Keratinocyte (primary cell): Measurements from ENCODE around the gene ZNF613. TPM values are rescaled to one million over a fixed set of nuclear protein-coding genes. Genes with fewer than 3 reads are reported as not detected.

Experiments
- DNase-seq: peaks from one replicate; pipeline ENCODE4 v3.0.0-alpha.2; 2011; ENCODE audit warnings: low read depth, missing footprints, low spot score
- FAIRE-seq: peaks from 2 replicates; lab custom pipeline; 2011; peaks lifted over from hg19 to GRCh38; lab: Jason Lieb, UNC
- H2AFZ ChIP-seq: 2 replicates; pipeline ENCODE4 v1.6.0; 2012; ENCODE audit warnings: low read length, control low read depth, inconsistent platforms; ENCODE audit not compliant: control insufficient read depth
- H3K27ac ChIP-seq: 2 replicates; pipeline ENCODE4 v1.5.1; 2011; ENCODE audit warnings: low read length; ENCODE audit not compliant: control insufficient read depth, insufficient read depth
- H3K27me3 ChIP-seq: 3 replicates; pipeline ENCODE4 v1.6.0; 2011; ENCODE audit warnings: low read length; ENCODE audit not compliant: control insufficient read depth, insufficient read depth; ENCODE audit errors: extremely low read depth
- H3K36me3 ChIP-seq, 2 experiments: 2 replicates in 1 of 2; 3 replicates in 1 of 2; pipeline ENCODE4 v1.5.1; 2011; ENCODE audit warnings: low read length in 2 of 2, mild to moderate bottlenecking in 1 of 2; ENCODE audit not compliant: control insufficient read depth in 2 of 2, insufficient read depth in 2 of 2; ENCODE audit errors: extremely low read depth in 1 of 2
- H3K4me1 ChIP-seq: 3 replicates; pipeline ENCODE4 v1.5.1; 2011; ENCODE audit warnings: low read length; ENCODE audit not compliant: control insufficient read depth, insufficient read depth; ENCODE audit errors: extremely low read depth
- H3K4me2 ChIP-seq: 3 replicates; pipeline ENCODE4 v1.6.0; 2011; ENCODE audit warnings: low read depth, low read length; ENCODE audit not compliant: control insufficient read depth, insufficient read depth; ENCODE audit errors: extremely low read depth
- H3K4me3 ChIP-seq, 3 experiments: fragments of 200-600 bp in 1 of 3; sonication (generic) in 1 of 3; 2 replicates in 2 of 3; 3 replicates in 1 of 3; pipeline ENCODE4 v1.5.1; 2011 to 2016; ENCODE audit warnings: low read length in 3 of 3, mild to moderate bottlenecking in 3 of 3, control low read depth in 2 of 3, inconsistent platforms in 1 of 3, low read depth in 1 of 3, mixed read lengths in 1 of 3, mixed run types in 1 of 3, moderate library complexity in 1 of 3; ENCODE audit not compliant: control insufficient read depth in 2 of 3, insufficient read depth in 2 of 3; ENCODE audit errors: extremely low read depth in 1 of 3
- H3K79me2 ChIP-seq: 2 replicates; pipeline ENCODE4 v1.6.0; 2012; ENCODE audit warnings: low read length; ENCODE audit not compliant: control insufficient read depth, insufficient read depth
- H3K9ac ChIP-seq: 3 replicates; pipeline ENCODE4 v1.6.0; 2011; ENCODE audit warnings: low read length; ENCODE audit not compliant: control insufficient read depth, insufficient read depth; ENCODE audit errors: extremely low read depth
- H3K9me1 ChIP-seq: 3 replicates; pipeline ENCODE4 v1.6.0; 2011; ENCODE audit warnings: low read length; ENCODE audit not compliant: control insufficient read depth, insufficient read depth; ENCODE audit errors: extremely low read depth
- H3K9me3 ChIP-seq: 2 replicates; pipeline ENCODE4 v1.5.1; 2012; ENCODE audit warnings: low read depth, low read length; ENCODE audit not compliant: control insufficient read depth
- H4K20me1 ChIP-seq: 3 replicates; pipeline ENCODE4 v1.6.0; 2011; ENCODE audit warnings: low read length; ENCODE audit not compliant: control insufficient read depth, insufficient read depth; ENCODE audit errors: extremely low read depth
- EZH2 ChIP-seq: IDR thresholded peaks from one replicate; pipeline ENCODE4 v1.6.1; 2012; ENCODE audit warnings: inconsistent platforms, mild to moderate bottlenecking, low read length, moderate library complexity
- dilution Hi-C: fragments of 300-500 bp; cut with MboI; formaldehyde crosslinking; loops from one replicate; pipeline ENCODE4 v1.7.0; 2020; ENCODE audit warnings: low sequenced_read_pairs; ENCODE audit not compliant: extremely low pct_ligation_motif_present
- polyA plus RNA-seq, 5 experiments: library from polyadenylated mRNA; depleted of rRNA in 3 of 5; stranded (reverse) in 3 of 5; stranded (forward) in 1 of 5; unstranded in 1 of 5; fragments of >200 nt; gene quantifications; 1 replicate in 1 of 5; 2 replicates in 3 of 5; 3 replicates in 1 of 5; pipeline versions ENCODE4 v1.2.1 to v1.2.3, GENCODE V29; 2011 to 2012; ENCODE audit warnings: missing spikeins in 2 of 5, low read depth in 1 of 5, low replicate concordance in 1 of 5
- TF ChIP-seq, protein P1 (sequence below), 3 experiments: IDR thresholded peaks in 1 of 3; conservative IDR thresholded peaks in 1 of 3; optimal IDR thresholded peaks in 1 of 3; 2 replicates in 2 of 3; 3 replicates in 1 of 3; pipeline versions ENCODE3 to v1.5.1; 2011; ENCODE audit warnings: low read length in 3 of 3, mild to moderate bottlenecking in 3 of 3, moderate library complexity in 2 of 3, control low read depth in 1 of 3, inconsistent platforms in 1 of 3; ENCODE audit not compliant: insufficient read depth in 2 of 3; ENCODE audit errors: extremely low read depth in 1 of 3

ZNF613 gene
- polyA plus RNA-seq, 1 donor (not counting 4 experiments of a cell fraction or from before 2014, with no cell fraction given) = 4.9 TPM

DNA sequence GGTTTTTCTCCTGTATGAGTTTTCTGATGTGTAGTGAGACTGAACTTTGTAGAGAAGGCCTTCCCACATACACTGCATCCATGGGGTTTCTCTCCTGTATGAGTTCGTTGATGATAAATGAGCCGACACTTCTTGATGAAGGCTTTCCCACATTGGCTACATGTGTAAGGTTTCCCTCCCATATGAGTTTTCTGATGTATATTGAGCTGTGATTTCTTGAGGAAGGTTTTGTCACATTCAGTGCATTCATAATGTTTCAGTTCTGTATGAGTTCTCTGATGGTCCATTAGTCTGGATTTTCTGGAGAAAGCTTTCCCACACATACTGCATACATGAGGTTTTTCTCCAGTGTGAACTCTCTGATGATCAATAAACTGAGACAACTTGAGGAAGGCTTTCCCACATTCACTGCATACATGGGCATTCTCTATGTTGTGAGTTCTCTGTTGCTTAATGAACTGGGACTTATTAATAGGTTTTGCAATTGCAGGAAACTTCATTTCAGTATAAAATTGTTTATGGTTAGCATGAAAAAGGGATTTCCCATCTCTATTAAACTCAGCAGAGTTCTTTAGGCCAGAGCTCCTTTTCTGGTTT, 66.9 kb downstream of the ZNF613 start:
- DNase-seq (no peak), FAIRE-seq (peak; percentile 49)
- Histone ChIP-seq H3K27ac (no peak overlapping the region), H3K4me1 (no peaks in the 10 kb centered on the region), H3K9ac (no peak overlapping the region), H3K79me2 (no peaks in the 10 kb centered on the region), H3K36me3 (peaks cover 0 to 9% of the 10 kb centered on the region in 2 experiments), H3K9me1 (no peaks in the 10 kb centered on the region), H3K4me2 (no peak overlapping the region), H3K9me3 (peaks cover 13% of the 10 kb centered on the region), H4K20me1 (no peaks in the 10 kb centered on the region), H2AFZ (no peak overlapping the region), H3K27me3 (no peaks in the 10 kb centered on the region), H3K4me3 (no peak overlapping the region)
- dilution Hi-C loops = no loop called here
- TF ChIP-seq, protein P1, sequence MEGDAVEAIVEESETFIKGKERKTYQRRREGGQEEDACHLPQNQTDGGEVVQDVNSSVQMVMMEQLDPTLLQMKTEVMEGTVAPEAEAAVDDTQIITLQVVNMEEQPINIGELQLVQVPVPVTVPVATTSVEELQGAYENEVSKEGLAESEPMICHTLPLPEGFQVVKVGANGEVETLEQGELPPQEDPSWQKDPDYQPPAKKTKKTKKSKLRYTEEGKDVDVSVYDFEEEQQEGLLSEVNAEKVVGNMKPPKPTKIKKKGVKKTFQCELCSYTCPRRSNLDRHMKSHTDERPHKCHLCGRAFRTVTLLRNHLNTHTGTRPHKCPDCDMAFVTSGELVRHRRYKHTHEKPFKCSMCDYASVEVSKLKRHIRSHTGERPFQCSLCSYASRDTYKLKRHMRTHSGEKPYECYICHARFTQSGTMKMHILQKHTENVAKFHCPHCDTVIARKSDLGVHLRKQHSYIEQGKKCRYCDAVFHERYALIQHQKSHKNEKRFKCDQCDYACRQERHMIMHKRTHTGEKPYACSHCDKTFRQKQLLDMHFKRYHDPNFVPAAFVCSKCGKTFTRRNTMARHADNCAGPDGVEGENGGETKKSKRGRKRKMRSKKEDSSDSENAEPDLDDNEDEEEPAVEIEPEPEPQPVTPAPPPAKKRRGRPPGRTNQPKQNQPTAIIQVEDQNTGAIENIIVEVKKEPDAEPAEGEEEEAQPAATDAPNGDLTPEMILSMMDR (optimal IDR thresholded peaks at IDR 0.05 in 1 of 3, IDR thresholded peaks at IDR 0.05 in 1 of 3, conservative IDR thresholded peaks at IDR 0.05 in 1 of 3; ENCODE audit: extremely low read depth in 1 of 3, insufficient read depth in 2 of 3, low read length in 3 of 3) = no peak
- TF ChIP-seq EZH2 = no peak

Other genes with a start within 250 kb of the ZNF613 start
- 3.9 to 9.4 TPM (median 4.3 TPM) in 3 replicates for gene SPACA6, start 234.1 kb upstream of the ZNF613 start, polyA plus RNA-seq
- 0.33 to 5.0 TPM (median 0.56 TPM) in 3 replicates for gene HAS1, start 203.5 kb upstream of the ZNF613 start, polyA plus RNA-seq
- 2.4 to 7.7 TPM (median 3.0 TPM) in 3 replicates for gene FPR1, start 175.6 kb upstream of the ZNF613 start, polyA plus RNA-seq
- gene FPR2, start 166.3 kb upstream of the ZNF613 start, polyA plus RNA-seq = 0.03 to 0.06 TPM (median 0.05 TPM) in 3 replicates
- gene FPR3, start 132.3 kb upstream of the ZNF613 start, polyA plus RNA-seq = not detected in 3 replicates
- gene ZNF577, start 39.5 kb upstream of the ZNF613 start, polyA plus RNA-seq = 6.6 to 12.8 TPM (median 10.4 TPM) in 3 replicates
- gene ZNF649, start 22.5 kb upstream of the ZNF613 start, polyA plus RNA-seq = 5.4 to 6.5 TPM (median 6.0 TPM) in 3 replicates
- 3.8 to 7.7 TPM (median 6.0 TPM) in 3 replicates for gene ZNF350, start 59.4 kb downstream of the ZNF613 start, polyA plus RNA-seq
- gene ZNF615, start 80.7 kb downstream of the ZNF613 start, polyA plus RNA-seq = 3.6 to 3.9 TPM (median 3.7 TPM) in 3 replicates
- 5.9 to 6.2 TPM (median 6.1 TPM) in 3 replicates for gene ZNF614, start 100.9 kb downstream of the ZNF613 start, polyA plus RNA-seq
- 4.5 to 15.9 TPM (median 14.8 TPM) in 3 replicates for gene ZNF432, start 121.4 kb downstream of the ZNF613 start, polyA plus RNA-seq
- 8.3 to 17.8 TPM (median 14.6 TPM) in 3 replicates for gene ZNF841, start 168.3 kb downstream of the ZNF613 start, polyA plus RNA-seq
- 5.6 to 7.6 TPM (median 6.6 TPM) in 3 replicates for gene ZNF616, start 212.5 kb downstream of the ZNF613 start, polyA plus RNA-seq
- gene ZNF836, start 244.1 kb downstream of the ZNF613 start, polyA plus RNA-seq = 3.3 to 5.0 TPM (median 3.8 TPM) in 3 replicates